Fibroblast of lung (primary cell): ENCODE data around the gene GRK5. TPM values are rescaled to one million over a fixed set of nuclear protein-coding genes. Genes with fewer than 3 reads are reported as not detected.

Experiments used
- DNase-seq, 2 donors: peaks; one replicate each; pipeline versions ENCODE4 v3.0.0 to v3.0.0-alpha.2; 2010; ENCODE audit warnings: low read depth in 2 of 2
- H2AFZ ChIP-seq: 2 replicates; pipeline ENCODE4 v1.5.1; 2012; ENCODE audit warnings: low read length, control low read depth, inconsistent platforms
- H3K27ac ChIP-seq: 2 replicates; pipeline ENCODE4 v1.5.1; 2011; ENCODE audit warnings: low read length, control low read depth; ENCODE audit not compliant: insufficient read depth
- H3K27me3 ChIP-seq: 2 replicates; pipeline ENCODE4 v1.5.1; 2011; ENCODE audit warnings: mild to moderate bottlenecking, low read length; ENCODE audit not compliant: control insufficient read depth, insufficient read depth
- H3K36me3 ChIP-seq: 2 replicates; pipeline ENCODE4 v1.5.1; 2011; ENCODE audit warnings: low read length; ENCODE audit not compliant: control insufficient read depth, insufficient read depth
- H3K4me1 ChIP-seq: 2 replicates; pipeline ENCODE4 v1.5.1; 2011; ENCODE audit warnings: low read length; ENCODE audit not compliant: control insufficient read depth, insufficient read depth; ENCODE audit errors: extremely low read depth
- H3K4me2 ChIP-seq: 2 replicates; pipeline ENCODE4 v1.5.1; 2011; ENCODE audit warnings: low read length, control low read depth; ENCODE audit not compliant: insufficient read depth; ENCODE audit errors: extremely low read depth
- H3K4me3 ChIP-seq, 4 experiments: fragments of 200-600 bp in 1 of 4; sonication (generic) in 1 of 4; replicated peaks in 1 of 4; 2 replicates each; pipeline ENCODE4 v1.5.1; 2011 to 2016; ENCODE audit warnings: low read length in 4 of 4, low read depth in 3 of 4, mild to moderate bottlenecking in 3 of 4, control low read depth in 2 of 4, inconsistent platforms in 1 of 4, mixed read lengths in 1 of 4; ENCODE audit not compliant: insufficient read depth in 1 of 4; ENCODE audit errors: control extremely low read depth in 1 of 4
- H3K79me2 ChIP-seq: 2 replicates; pipeline ENCODE4 v1.5.1; 2012; ENCODE audit warnings: mild to moderate bottlenecking, low read length, inconsistent platforms; ENCODE audit not compliant: control insufficient read depth, insufficient read depth
- H3K9ac ChIP-seq: 2 replicates; pipeline ENCODE4 v1.5.1; 2011; ENCODE audit warnings: mild to moderate bottlenecking, low read length, control low read depth; ENCODE audit not compliant: insufficient read depth
- H3K9me3 ChIP-seq: 2 replicates; pipeline ENCODE4 v1.5.1; 2012; ENCODE audit warnings: low read depth, low read length; ENCODE audit not compliant: control insufficient read depth, insufficient read depth
- H4K20me1 ChIP-seq: 2 replicates; pipeline ENCODE4 v1.5.1; 2011; ENCODE audit warnings: low read length; ENCODE audit not compliant: control insufficient read depth, insufficient read depth; ENCODE audit errors: extremely low read depth
- EZH2 ChIP-seq: IDR thresholded peaks from 2 replicates; pipeline ENCODE4 v1.5.1; 2012; ENCODE audit warnings: low read length, control low read depth, mild to moderate bottlenecking; ENCODE audit errors: missing control alignments
- polyA plus RNA-seq, 2 donors: library from polyadenylated mRNA; depleted of rRNA in 1 of 2; stranded (reverse) in 1 of 2; unstranded in 1 of 2; fragments of >200 nt; gene quantifications; 2 replicates each; pipeline ENCODE4 v1.2.1, GENCODE V29; 2011 to 2012; ENCODE audit warnings: missing spikeins in 1 of 2
- total RNA-seq: library from RNA; depleted of rRNA; stranded (reverse); fragments of >200 nt; gene quantifications from 2 replicates; pipeline ENCODE4 v1.2.1, GENCODE V29; 2014
- TF ChIP-seq, protein P1 (sequence below), 2 donors: IDR thresholded peaks in 1 of 2; conservative IDR thresholded peaks in 1 of 2; 1 replicate in 1 of 2; 2 replicates in 1 of 2; pipeline ENCODE4 v1.5.1; 2011 to 2012; ENCODE audit warnings: low read length in 2 of 2, control low read depth in 1 of 2, inconsistent platforms in 1 of 2, low read depth in 1 of 2, mild to moderate bottlenecking in 1 of 2

The GRK5 gene
- total and polyA plus RNA-seq, 2 donors (not counting 1 experiment from before 2014, with no cell fraction given) = 24.1 to 90.3 TPM

DNA sequence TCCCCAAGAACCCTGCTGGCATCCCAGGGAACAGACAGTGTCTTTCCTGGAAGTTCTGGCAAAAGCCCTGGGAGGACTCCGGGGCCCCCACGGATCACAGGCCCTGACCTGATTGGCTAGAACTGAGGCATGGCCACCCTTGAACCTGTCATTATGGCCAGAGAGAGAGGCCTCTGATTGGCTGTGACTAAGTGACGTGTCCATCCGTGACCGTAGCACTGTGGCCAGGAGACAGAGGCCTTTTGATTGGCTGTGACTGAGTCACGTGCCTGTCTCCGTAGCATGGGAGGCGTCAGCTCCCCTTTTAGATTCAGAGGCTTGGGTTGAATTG lies 171.3 kb downstream of the GRK5 start:
- DNase-seq = peak in 1 of 2 donors; percentile 44
- no peaks in the 10 kb centered on the region for H3K27me3 ChIP-seq
- H3K9me3 ChIP-seq = no peaks in the 10 kb centered on the region
- TF ChIP-seq, protein P1, sequence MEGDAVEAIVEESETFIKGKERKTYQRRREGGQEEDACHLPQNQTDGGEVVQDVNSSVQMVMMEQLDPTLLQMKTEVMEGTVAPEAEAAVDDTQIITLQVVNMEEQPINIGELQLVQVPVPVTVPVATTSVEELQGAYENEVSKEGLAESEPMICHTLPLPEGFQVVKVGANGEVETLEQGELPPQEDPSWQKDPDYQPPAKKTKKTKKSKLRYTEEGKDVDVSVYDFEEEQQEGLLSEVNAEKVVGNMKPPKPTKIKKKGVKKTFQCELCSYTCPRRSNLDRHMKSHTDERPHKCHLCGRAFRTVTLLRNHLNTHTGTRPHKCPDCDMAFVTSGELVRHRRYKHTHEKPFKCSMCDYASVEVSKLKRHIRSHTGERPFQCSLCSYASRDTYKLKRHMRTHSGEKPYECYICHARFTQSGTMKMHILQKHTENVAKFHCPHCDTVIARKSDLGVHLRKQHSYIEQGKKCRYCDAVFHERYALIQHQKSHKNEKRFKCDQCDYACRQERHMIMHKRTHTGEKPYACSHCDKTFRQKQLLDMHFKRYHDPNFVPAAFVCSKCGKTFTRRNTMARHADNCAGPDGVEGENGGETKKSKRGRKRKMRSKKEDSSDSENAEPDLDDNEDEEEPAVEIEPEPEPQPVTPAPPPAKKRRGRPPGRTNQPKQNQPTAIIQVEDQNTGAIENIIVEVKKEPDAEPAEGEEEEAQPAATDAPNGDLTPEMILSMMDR (conservative IDR thresholded peaks at IDR 0.05 in 1 of 2, IDR thresholded peaks at IDR 0.05 in 1 of 2; ENCODE audit: low read depth in 1 of 2, low read length in 2 of 2) = no peak
- TF ChIP-seq EZH2 = no peak
- H3K4me3 ChIP-seq = no peak overlapping the region
- no peak overlapping the region for H3K27ac ChIP-seq
- H3K9ac ChIP-seq = no peak overlapping the region
- H3K36me3 ChIP-seq = no peaks in the 10 kb centered on the region
- H3K79me2 ChIP-seq = peaks cover 18% of the 10 kb centered on the region
- peaks cover 15% of the 10 kb centered on the region for H3K4me1 ChIP-seq
- no peak overlapping the region for H3K4me2 ChIP-seq
- H4K20me1 ChIP-seq = no peaks in the 10 kb centered on the region
- no peak overlapping the region for H2AFZ ChIP-seq

DNA sequence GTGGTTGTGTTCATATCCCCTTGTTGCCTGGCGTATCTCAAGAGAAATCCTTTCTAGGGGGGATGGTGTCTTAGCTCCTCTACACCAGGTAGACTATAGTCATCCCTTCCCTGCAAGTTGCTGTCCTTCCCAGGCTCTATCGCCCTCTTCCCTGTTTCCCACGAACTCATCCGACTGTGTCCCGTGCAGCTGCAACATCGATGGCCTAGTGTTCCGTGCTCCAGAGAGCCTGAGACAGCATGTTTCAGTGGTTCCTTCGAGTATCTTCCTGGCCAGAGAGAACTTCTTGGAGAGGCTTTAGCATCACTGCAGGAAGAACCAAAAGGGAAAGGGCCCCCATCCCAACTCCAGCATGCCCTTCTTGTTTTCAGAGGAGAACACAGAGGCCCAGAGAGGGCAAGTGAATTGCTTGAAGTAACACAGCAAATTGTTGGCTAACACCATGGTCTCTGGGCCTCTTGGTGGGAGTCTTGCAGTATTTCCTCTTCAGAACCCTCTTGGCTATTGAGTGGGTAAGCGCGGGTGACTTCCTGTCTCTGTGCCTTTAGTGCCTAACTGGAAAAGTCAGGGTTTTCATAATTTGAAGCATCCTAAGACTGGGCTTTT lies 172.2 kb downstream of the GRK5 start:
- no peak for TF ChIP-seq EZH2
- TF ChIP-seq, protein P1 (conservative IDR thresholded peaks at IDR 0.05 in 1 of 2, IDR thresholded peaks at IDR 0.05 in 1 of 2; ENCODE audit: low read depth in 1 of 2, low read length in 2 of 2) = no peak
- no peak overlapping the region for H2AFZ ChIP-seq
- no peaks in the 10 kb centered on the region for H3K27me3 ChIP-seq
- H3K27ac ChIP-seq = no peak overlapping the region
- H3K9me3 ChIP-seq = no peaks in the 10 kb centered on the region
- no peaks in the 10 kb centered on the region for H4K20me1 ChIP-seq
- peaks cover 13% of the 10 kb centered on the region for H3K79me2 ChIP-seq
- no peak overlapping the region for H3K4me2 ChIP-seq
- no peak overlapping the region for H3K4me3 ChIP-seq
- DNase-seq = no peak
- no peak overlapping the region for H3K9ac ChIP-seq
- peaks cover under 1% of the 10 kb centered on the region for H3K36me3 ChIP-seq
- H3K4me1 ChIP-seq = peaks cover 15% of the 10 kb centered on the region

DNA sequence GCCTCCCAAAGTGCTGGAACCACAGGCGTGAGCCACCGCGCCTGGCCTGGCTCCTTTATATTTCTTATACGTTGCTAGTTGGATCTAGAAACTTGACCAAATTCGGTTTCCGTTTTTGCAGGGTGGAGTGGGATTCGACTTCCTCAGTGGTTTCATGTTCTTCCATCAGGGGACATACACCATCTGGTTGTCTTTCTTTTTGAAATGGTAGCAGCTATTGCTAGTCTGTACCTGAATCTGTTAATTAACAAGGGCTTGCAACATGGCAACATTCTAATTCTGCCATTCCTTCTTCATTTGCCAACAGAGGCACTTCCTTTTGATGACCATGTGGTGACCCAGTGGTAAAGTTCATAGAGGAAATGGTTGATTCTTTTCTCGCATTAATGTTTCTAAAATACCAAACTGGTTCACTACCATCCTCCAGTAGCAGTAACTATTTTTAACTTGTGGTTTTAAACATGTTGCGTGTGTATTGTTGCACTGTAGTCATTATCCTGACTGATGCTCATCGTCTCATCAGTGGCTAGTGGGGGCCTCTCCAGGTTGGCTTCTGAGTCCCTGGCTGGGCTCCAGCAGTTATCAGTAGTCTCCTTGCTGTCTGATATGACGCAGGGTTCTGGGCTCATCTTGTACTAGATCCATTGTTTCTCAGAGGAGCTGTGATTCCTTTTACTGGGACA lies 175.9 kb downstream of the GRK5 start:
- Histone ChIP-seq H3K27ac (no peak overlapping the region), H2AFZ (no peak overlapping the region), H3K27me3 (no peaks in the 10 kb centered on the region), H3K9ac (no peak overlapping the region), H3K36me3 (peaks cover 2% of the 10 kb centered on the region), H4K20me1 (no peaks in the 10 kb centered on the region), H3K9me3 (no peaks in the 10 kb centered on the region), H3K79me2 (peaks cover 3% of the 10 kb centered on the region), H3K4me3 (no peak overlapping the region), H3K4me2 (no peak overlapping the region), H3K4me1 (no peaks in the 10 kb centered on the region)
- TF ChIP-seq, protein P1 (conservative IDR thresholded peaks at IDR 0.05 in 1 of 2, IDR thresholded peaks at IDR 0.05 in 1 of 2; ENCODE audit: low read depth in 1 of 2, low read length in 2 of 2) = no peak
- TF ChIP-seq EZH2 = no peak
- DNase-seq = no peak
